Calu3 (cell line): ENCODE data around the gene GMPR2. TPM values are rescaled to one million over a fixed set of nuclear protein-coding genes. Genes with fewer than 3 reads are reported as not detected.
A peak's percentile ranks its signal among the peaks of the same experiment; 100 is the strongest.

Source experiments
- BruUV-seq: library from RNA; stranded (reverse); fragments of 400-500 nt; replicated peaks from 2 replicates; lab custom pipeline; 2021; lab: Mats Ljungman, UMichigan
- CTCF ChIA-PET: fragments of 300-600 bp; sonication (Branson Sonifier 250); formaldehyde crosslinking; loops from one replicate; lab custom pipeline; 2022; ENCODE audit warnings: antibody characterized with exemption; lab: Charles Lee
- DNase-seq: peaks from one replicate; pipeline ENCODE4 v3.0.0; 2022
- H3K27ac Mint-ChIP-seq: one replicate; pipeline ENCODE4 v1.8.0; 2022; ENCODE audit warnings: mixed read lengths; ENCODE audit not compliant: unreplicated experiment
- H3K27me3 Mint-ChIP-seq: one replicate; pipeline ENCODE4 v1.8.0; 2022; ENCODE audit warnings: mixed read lengths; ENCODE audit not compliant: unreplicated experiment
- H3K36me3 Mint-ChIP-seq: one replicate; pipeline ENCODE4 v1.8.0; 2022; ENCODE audit warnings: mild to moderate bottlenecking, moderate library complexity, mixed read lengths; ENCODE audit not compliant: insufficient read depth, unreplicated experiment
- H3K4me1 Mint-ChIP-seq: one replicate; pipeline ENCODE4 v1.8.0; 2022; ENCODE audit warnings: mild to moderate bottlenecking, low read depth, mixed read lengths; ENCODE audit not compliant: unreplicated experiment
- H3K4me3 Mint-ChIP-seq: one replicate; pipeline ENCODE4 v1.8.0; 2022; ENCODE audit warnings: mild to moderate bottlenecking, low read depth, moderate library complexity, mixed read lengths; ENCODE audit not compliant: unreplicated experiment
- H3K9me3 Mint-ChIP-seq: one replicate; pipeline ENCODE4 v1.8.0; 2022; ENCODE audit warnings: low read depth, mixed read lengths; ENCODE audit not compliant: unreplicated experiment
- CTCF ChIP-seq: fragments of 200-600 bp; IDR thresholded peaks from one replicate; pipeline ENCODE4 v1.8.0; 2022; ENCODE audit warnings: antibody characterized with exemption; ENCODE audit not compliant: unreplicated experiment
- intact Hi-C: fragments of 100-400 bp; cut with micrococcal nuclease; formaldehyde crosslinking; loops from one replicate; pipeline ENCODE4 v1.10.0; 2022; ENCODE audit not compliant: unreplicated experiment
- total RNA-seq: library from RNA; stranded (reverse); gene quantifications from 2 replicates; pipeline ENCODE4 v1.2.3, GENCODE V29; 2022

GMPR2 gene
- total RNA-seq, 1 experiment from 2014 or later, result 63.4 TPM

- Mint-ChIP-seq H3K4me3 (no peak overlapping the region), H3K27ac (no peak overlapping the region), H3K27me3 (no peaks in the 10 kb centered on the region), H3K36me3 (no peaks in the 10 kb centered on the region), H3K9me3 (no peaks in the 10 kb centered on the region), H3K4me1 (no peaks in the 10 kb centered on the region)
- intact Hi-C loops, result no loop called here
- no TSS peak for BruUV-seq
- no peak for TF ChIP-seq CTCF
- no peak for DNase-seq
- CTCF ChIA-PET, result no interaction called here
Measured at GRCh38 chr14:24258548-24259265, 26.0 kb downstream of the GMPR2 start.

- Mint-ChIP-seq H3K9me3 (no peaks in the 10 kb centered on the region), H3K4me3 (no peak overlapping the region), H3K36me3 (no peaks in the 10 kb centered on the region), H3K4me1 (no peaks in the 10 kb centered on the region), H3K27me3 (no peaks in the 10 kb centered on the region), H3K27ac (no peak overlapping the region)
- intact Hi-C loops, result no loop called here
- peak; percentile 37 for DNase-seq
- no peak for TF ChIP-seq CTCF
- no TSS peak for BruUV-seq
- CTCF ChIA-PET, result no interaction called here
Measured at GRCh38 chr14:24259282-24260025, 26.7 kb downstream of the GMPR2 start.

- TF ChIP-seq CTCF, result no peak
- H3K9me3 Mint-ChIP-seq, result no peaks in the 10 kb centered on the region
- no peaks in the 10 kb centered on the region for H3K36me3 Mint-ChIP-seq
- CTCF ChIA-PET, result no interaction called here
- no TSS peak for BruUV-seq
- H3K27ac Mint-ChIP-seq, result no peak overlapping the region
- H3K4me1 Mint-ChIP-seq, result no peaks in the 10 kb centered on the region
- no peaks in the 10 kb centered on the region for H3K27me3 Mint-ChIP-seq
- intact Hi-C loops, result no loop called here
- DNase-seq, result no peak
- H3K4me3 Mint-ChIP-seq, result no peak overlapping the region
Measured at GRCh38 chr14:24260026-24260779, 27.5 kb downstream of the GMPR2 start.

GRCh38 chr14:24260780-24261157 lies 28.0 kb downstream of the GMPR2 start:
- Mint-ChIP-seq H3K36me3 (no peaks in the 10 kb centered on the region), H3K27me3 (no peaks in the 10 kb centered on the region), H3K9me3 (no peaks in the 10 kb centered on the region), H3K27ac (no peak overlapping the region), H3K4me3 (no peak overlapping the region), H3K4me1 (no peaks in the 10 kb centered on the region)
- DNase-seq, result no peak
- no peak for TF ChIP-seq CTCF
- no TSS peak for BruUV-seq
- CTCF ChIA-PET, result no interaction called here
- intact Hi-C loops, result no loop called here
